C4-2B (cell line): ENCODE data around the gene PRR23B.
A peak's percentile ranks its signal among the peaks of the same experiment; 100 is the strongest.

Source experiments
- H3K27ac ChIP-seq: fragments of 450-650 bp; 2 replicates; pipeline ENCODE4 v1.5.1; 2017
- ZFX ChIP-seq: fragments of 450-650 bp; IDR thresholded peaks from 2 replicates; pipeline ENCODE4 v1.6.1; 2017
- TF ChIP-seq, protein P1 (sequence below): fragments of 450-650 bp; conservative IDR thresholded peaks from 2 replicates; pipeline ENCODE4 v1.5.1; 2017; ENCODE audit warnings: mild to moderate bottlenecking

Gene PRR23B

DNA sequence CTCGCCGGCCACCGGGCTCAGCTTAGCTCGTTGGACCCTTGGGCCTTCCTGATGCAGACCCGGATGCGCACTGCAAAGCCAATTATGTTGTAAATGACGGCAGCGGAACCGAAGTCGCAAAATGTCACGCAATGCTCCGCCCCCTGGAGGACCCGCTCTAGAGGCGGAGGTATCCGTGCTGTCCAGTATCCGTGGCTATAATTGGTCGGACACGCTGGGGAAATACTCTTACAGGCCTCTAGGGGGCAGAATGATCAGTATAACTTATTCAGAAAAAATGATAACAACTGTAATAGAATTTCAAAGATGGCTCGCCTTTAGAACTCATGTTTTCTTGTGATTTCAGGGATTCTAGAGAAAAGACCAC, at the start of gene PRR23B:
Gene PRR23B (minus strand): TSS at position 59 of the 367 bp plus-strand sequence. CDS start 265 bp downstream, outside the sequence.
- TF ChIP-seq ZFX, result no peak
- TF ChIP-seq, protein P1, sequence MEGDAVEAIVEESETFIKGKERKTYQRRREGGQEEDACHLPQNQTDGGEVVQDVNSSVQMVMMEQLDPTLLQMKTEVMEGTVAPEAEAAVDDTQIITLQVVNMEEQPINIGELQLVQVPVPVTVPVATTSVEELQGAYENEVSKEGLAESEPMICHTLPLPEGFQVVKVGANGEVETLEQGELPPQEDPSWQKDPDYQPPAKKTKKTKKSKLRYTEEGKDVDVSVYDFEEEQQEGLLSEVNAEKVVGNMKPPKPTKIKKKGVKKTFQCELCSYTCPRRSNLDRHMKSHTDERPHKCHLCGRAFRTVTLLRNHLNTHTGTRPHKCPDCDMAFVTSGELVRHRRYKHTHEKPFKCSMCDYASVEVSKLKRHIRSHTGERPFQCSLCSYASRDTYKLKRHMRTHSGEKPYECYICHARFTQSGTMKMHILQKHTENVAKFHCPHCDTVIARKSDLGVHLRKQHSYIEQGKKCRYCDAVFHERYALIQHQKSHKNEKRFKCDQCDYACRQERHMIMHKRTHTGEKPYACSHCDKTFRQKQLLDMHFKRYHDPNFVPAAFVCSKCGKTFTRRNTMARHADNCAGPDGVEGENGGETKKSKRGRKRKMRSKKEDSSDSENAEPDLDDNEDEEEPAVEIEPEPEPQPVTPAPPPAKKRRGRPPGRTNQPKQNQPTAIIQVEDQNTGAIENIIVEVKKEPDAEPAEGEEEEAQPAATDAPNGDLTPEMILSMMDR, result peak; percentile 64

DNA sequence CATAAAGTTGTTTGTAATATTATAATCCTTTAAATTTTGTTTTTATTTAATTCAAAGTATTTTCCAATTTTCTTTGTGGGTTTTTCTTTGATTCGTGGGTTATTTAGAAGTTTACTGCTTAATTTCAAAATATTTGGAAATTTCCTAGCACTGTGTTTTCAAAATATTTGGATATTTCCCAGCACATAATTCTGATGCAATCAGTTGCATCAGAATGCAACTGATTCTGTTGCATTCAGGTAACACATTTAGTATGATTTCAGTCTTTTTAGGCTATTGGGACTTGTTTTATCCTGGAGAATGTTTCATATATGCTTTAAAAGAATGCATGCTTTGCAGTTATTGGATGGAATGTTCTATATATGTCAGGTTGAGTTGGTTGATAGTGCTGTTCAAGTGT, 42.2 kb upstream of the PRR23B start:
- TF ChIP-seq, protein P1, result no peak
- no peak for TF ChIP-seq ZFX
- no peak overlapping the region for H3K27ac ChIP-seq

More for the DNA sequence above, at the start of gene PRR23B:
- no peak within 1 kb of the TSS for H3K27ac ChIP-seq

GRCh38 chr3:139052802-139053600, 32.3 kb upstream of the PRR23B start:
- TF ChIP-seq, protein P1, result no peak
- no peak for TF ChIP-seq ZFX

GRCh38 chr3:139044366-139045210, 23.9 kb upstream of the PRR23B start, which contains the start of gene PRR23C:
Gene PRR23C (minus strand): TSS chr3:139044892. CDS start chr3:139044620, 272 bp downstream.
- H3K27ac ChIP-seq, result no peak within 1 kb of the TSS
- no peak for TF ChIP-seq ZFX
- TF ChIP-seq, protein P1, result peak; percentile 42

More at GRCh38 chr3:139052802-139053600, 32.3 kb upstream of the PRR23B start:
- H3K27ac ChIP-seq, result no peak overlapping the region

DNA sequence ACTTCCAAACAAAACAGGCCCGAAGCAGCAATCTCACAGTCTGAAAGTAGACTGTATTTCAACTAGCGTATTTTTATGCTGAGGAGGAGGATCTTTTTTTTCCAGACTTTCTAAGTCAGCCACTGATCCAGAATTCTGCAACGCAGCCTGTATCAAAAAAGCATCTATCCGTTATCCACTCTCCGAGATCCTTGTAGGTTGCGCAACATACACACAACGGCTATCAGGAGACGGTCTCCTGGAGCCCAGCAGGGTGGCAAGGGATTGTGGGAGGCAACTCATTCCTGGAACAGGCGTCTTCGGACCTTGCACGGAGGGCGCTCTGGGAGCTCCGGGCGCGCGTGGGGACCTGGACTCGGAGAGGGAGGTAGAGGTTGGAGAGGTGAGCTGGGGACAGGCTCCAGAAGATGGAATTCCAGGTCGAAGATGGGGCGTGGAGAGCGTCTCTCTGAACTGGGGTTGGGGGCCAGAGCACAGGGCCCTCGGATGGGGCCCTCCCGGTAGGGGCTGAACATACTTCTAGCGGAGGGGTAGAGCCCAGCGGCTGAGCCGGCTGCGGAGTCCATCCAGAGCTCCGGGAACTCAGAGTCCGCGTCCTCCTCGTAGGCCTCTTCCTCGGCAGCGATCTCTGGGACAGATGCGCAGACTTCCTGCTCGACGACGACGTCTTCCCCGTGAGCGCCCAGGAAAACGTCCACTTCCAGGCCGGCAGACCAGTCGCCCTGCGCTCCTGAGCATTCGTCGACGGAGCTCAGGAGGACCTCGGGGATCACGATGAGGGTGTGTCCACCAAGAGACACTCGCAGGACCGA, 23.0 kb upstream of the PRR23B start:
- TF ChIP-seq ZFX, result no peak
- TF ChIP-seq, protein P1, result no peak
- H3K27ac ChIP-seq, result no peak overlapping the region

GRCh38 chr3:139037478-139037877, 16.8 kb upstream of the PRR23B start:
- no peak overlapping the region for H3K27ac ChIP-seq
- no peak for TF ChIP-seq ZFX
- TF ChIP-seq, protein P1, result no peak
